Muscle of leg (tissue), 11 donors: ENCODE results near the gene GFPT2. TPM values are rescaled to one million over a fixed set of nuclear protein-coding genes. Genes with fewer than 3 reads are reported as not detected.

Experiments
- DNase-seq: peaks from one replicate; pipeline ENCODE4 v3.0.0; 2013
- H3K27ac ChIP-seq: one replicate; pipeline ENCODE4 v1.5.1; 2013; ENCODE audit warnings: mild to moderate bottlenecking, low read length, control low read depth
- H3K27me3 ChIP-seq: one replicate; pipeline ENCODE4 v1.6.1; 2013; ENCODE audit warnings: low read length; ENCODE audit not compliant: control insufficient read depth, insufficient read depth
- H3K36me3 ChIP-seq: one replicate; pipeline ENCODE4 v1.6.1; 2013; ENCODE audit warnings: low read length; ENCODE audit not compliant: control insufficient read depth, insufficient read depth
- H3K4me1 ChIP-seq: one replicate; pipeline ENCODE4 v1.6.1; 2013; ENCODE audit warnings: low read length; ENCODE audit not compliant: control insufficient read depth, insufficient read depth
- H3K4me3 ChIP-seq: one replicate; pipeline ENCODE4 v1.5.1; 2013; ENCODE audit warnings: low read length, control low read depth
- H3K9me3 ChIP-seq: replicated peaks from 2 replicates; pipeline ENCODE4 v1.6.1; 2013; ENCODE audit warnings: low read depth, low read length; ENCODE audit not compliant: control insufficient read depth
- WGBS: methylation state at CpG from one replicate; pipeline ENCODE4 v1.1.5; 2013; ENCODE audit warnings: missing lambda C conversion rate; ENCODE audit not compliant: insufficient coverage; 5-methylcytosine and 5-hydroxymethylcytosine counted together
- polyA plus RNA-seq, 8 donors: library from polyadenylated mRNA; unstranded; fragments of 120-200 nt; gene quantifications; one replicate each; pipeline versions ENCODE4 v1.2.1 to v1.2.3, GENCODE V29; 2013; ENCODE audit warnings: inconsistent platforms in 1 of 8, low replicate concordance in 1 of 8; ENCODE audit not compliant: insufficient read length in 8 of 8, insufficient read depth in 1 of 8
- total RNA-seq: library from RNA; stranded (reverse); fragments of 120-200 nt; gene quantifications from one replicate; pipeline ENCODE4 v1.2.4, GENCODE V29; 2013

Gene GFPT2
- total and polyA plus RNA-seq, 9 donors: 7.0 to 12.2 (median 10.4) TPM

DNA sequence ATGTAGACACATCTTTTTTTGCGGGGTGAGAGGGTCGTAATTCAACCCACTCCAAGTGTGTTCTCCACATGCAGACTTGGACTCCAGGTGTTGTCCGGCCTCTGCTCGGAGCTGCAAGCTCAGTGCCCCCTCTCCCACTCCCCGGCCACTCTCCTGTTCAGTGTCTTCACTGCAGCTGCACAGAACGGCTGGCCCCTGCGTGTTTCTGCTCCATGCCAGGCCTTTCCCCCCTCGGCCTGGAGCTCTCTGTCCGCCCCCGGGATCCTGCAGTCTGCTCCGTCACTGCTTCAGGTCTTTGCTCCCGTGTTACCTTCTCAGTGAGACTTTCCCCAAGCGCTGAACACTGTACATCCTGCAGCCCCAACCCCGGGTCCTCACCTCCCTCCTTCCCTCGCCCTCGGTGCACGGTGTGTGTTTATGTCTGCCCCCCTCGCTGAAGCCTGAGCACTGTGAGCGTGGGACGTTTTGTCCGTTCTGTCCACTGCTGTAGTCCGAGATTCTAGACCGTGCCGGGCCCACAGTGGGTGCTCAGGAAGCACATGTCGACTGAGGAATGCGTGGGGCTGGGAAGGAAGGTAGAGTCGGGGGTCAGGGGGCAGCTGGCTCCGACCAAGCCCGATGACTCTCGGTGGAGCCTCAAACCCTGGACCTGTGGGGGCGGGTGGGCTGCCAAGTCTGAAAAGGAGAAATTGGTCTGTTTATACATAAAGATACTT lies 26.4 kb upstream of the GFPT2 start:
- H3K4me1 ChIP-seq: peaks cover 16% of the 10 kb centered on the region
- no peak overlapping the region for H3K27ac ChIP-seq
- no peak overlapping the region for H3K4me3 ChIP-seq
- no peaks in the 10 kb centered on the region for H3K36me3 ChIP-seq
- DNase-seq: no peak
- H3K9me3 ChIP-seq: no peaks in the 10 kb centered on the region
- WGBS: 72% methylated on average over 20 of the region's 31 CpGs
- H3K27me3 ChIP-seq: peaks cover 6% of the 10 kb centered on the region

DNA sequence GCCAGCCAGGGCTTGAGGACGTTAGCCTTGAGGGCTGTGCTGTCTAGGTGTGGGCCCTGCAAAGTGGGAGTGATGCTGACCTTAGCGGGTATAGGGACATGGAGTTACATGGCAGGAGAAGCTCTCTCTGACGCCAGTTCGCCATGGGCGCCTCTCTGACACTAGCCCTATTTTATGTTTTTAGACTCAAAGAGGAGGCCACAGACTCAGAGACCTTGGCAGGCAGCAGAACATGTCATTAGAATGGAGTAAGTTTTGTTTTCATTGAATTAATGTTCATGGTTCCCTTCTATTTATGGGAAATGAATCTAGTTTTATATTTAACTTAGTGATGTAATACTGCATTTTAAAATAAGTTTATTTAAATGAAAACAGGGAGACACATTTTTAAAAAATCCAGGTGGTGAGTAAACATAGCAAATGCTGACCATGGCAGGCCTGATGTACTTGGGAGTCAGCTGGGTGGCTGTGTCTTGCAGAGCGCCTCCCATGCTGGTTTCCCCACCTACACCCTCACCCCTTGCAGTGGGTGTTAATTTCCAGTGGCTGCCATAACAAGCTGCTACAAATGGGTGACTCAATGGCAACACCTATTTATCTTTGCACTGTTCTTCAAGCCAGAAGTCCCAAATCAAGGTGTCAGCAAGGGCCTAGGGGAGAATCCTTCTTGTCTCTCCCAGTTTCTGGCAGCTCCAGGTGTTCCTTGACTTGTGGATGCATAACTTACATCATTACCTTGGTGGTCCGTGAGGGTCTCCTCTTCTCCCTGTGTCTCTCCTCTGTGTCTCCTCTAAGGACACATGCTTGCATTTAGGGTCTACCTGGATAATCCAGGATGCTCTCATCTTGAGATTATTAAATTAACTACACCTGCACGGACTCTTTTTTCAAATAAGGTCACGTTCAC lies 25.6 kb upstream of the GFPT2 start:
- Histone ChIP-seq H3K27ac (no peak overlapping the region), H3K4me3 (no peak overlapping the region), H3K36me3 (no peaks in the 10 kb centered on the region), H3K9me3 (no peaks in the 10 kb centered on the region), H3K27me3 (peaks cover 6% of the 10 kb centered on the region), H3K4me1 (peaks cover 16% of the 10 kb centered on the region)
- no peak for DNase-seq
- 77% methylated on average over 5 of the region's 9 CpGs for WGBS

DNA sequence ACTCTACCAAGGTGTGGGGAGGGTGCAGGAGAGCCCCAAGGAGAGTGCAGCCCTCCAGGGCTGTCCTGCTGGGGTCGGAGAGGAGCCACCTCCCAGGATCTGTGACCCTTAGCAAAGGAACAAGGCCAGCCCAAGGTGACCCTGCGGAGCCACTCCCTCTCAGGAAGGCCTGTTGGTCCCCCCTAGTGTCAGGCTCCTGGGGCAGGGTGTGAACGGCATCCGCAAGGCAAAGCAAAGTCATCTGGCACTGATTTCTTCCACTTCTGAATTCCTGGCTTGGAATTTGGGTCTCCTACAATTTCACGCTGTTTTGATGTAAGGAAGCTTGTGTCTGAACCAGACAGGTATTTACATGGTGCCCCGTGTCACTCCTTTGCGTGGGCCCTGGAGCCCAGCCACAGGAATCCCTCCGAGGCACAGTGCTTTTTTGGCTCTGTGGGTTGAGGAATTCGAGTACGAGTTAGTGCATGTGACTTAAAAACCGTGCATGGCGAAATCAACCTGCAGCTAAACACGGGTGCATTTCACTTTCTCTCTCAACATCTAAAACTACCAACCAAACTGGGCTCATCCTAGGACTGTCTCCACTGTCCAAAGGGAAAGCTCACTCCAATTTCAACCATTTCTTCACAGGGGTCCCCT lies 24.5 kb upstream of the GFPT2 start:
- Histone ChIP-seq H3K27me3 (peaks cover 10% of the 10 kb centered on the region), H3K4me1 (peaks cover 16% of the 10 kb centered on the region), H3K9me3 (no peaks in the 10 kb centered on the region), H3K27ac (no peak overlapping the region), H3K36me3 (no peaks in the 10 kb centered on the region), H3K4me3 (no peak overlapping the region)
- DNase-seq: no peak
- WGBS: 64% methylated on average over 6 of the region's 13 CpGs

DNA sequence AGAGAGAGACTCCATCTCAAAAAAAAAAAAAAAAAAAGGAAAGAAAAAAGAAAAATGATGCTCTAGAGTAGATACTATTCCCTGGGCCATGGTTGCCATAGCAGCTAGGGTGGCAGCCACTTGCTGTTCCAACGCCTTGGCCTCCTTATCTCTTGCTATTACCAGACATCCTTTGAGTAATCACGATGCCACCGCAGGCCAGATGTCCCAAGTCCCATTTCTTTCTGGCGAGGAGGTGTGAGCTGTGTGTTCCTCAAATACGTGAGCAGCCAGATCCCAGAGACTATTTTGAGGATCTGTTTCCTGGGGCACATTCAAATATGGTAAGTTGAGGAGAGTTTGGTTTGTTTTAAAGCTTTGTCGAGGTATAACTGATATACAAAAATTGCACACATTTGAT lies 23.4 kb upstream of the GFPT2 start:
- Histone ChIP-seq H3K27ac (no peak overlapping the region), H3K4me3 (no peak overlapping the region), H3K27me3 (peaks cover 10% of the 10 kb centered on the region), H3K4me1 (peaks cover 22% of the 10 kb centered on the region), H3K9me3 (no peaks in the 10 kb centered on the region), H3K36me3 (no peaks in the 10 kb centered on the region)
- 100% methylated on average over 1 of the region's 6 CpGs for WGBS
- DNase-seq: no peak

DNA sequence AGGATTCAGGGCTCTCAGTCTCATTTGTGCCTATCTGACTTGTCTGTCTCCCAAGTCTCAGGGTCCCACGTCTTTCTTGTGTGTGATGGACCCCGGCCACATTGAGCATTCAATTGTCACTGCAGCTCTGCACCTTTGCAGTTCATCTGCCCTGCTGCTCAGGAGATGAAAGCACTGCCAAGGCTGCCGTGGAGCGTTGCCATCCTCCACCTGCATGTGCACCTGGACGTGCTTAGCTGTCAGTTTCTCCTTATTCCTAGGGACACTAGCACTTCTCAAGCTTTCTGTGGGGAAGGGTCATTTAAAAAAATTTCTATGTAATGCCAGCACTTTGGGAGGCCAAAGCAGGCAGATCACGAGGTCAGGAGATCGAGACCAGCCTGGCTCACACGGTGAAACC lies 22.8 kb upstream of the GFPT2 start:
- H3K27me3 ChIP-seq: peaks cover 10% of the 10 kb centered on the region
- no peak overlapping the region for H3K27ac ChIP-seq
- no peak overlapping the region for H3K4me3 ChIP-seq
- DNase-seq: no peak
- no peaks in the 10 kb centered on the region for H3K36me3 ChIP-seq
- peaks cover 22% of the 10 kb centered on the region for H3K4me1 ChIP-seq
- H3K9me3 ChIP-seq: no peaks in the 10 kb centered on the region
- WGBS: 89% methylated on average over 6 of the region's 8 CpGs

DNA sequence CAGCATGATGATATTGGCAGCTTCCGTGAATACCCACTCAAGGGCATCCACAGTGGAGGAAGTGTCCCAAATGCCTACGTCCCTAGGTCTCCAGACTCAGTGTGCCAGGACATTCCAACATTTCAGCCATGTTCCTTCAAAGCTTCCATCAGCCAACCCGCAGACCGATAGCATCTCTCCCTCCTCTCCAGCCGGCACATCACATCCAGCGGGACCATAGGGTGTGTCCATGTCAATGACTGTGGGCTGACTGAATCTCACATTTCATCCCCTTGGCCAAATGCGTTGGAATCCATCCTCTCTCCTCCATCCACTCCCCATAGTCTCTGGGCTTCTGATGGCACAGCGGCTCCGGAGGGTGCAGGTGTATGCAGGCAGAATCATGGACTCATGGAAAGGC lies 22.2 kb upstream of the GFPT2 start:
- Histone ChIP-seq H3K27me3 (peaks cover 10% of the 10 kb centered on the region), H3K27ac (no peak overlapping the region), H3K4me3 (no peak overlapping the region), H3K36me3 (no peaks in the 10 kb centered on the region), H3K4me1 (peaks cover 22% of the 10 kb centered on the region), H3K9me3 (no peaks in the 10 kb centered on the region)
- no peak for DNase-seq
- WGBS: 92% methylated on average over 6 of the region's 9 CpGs

DNA sequence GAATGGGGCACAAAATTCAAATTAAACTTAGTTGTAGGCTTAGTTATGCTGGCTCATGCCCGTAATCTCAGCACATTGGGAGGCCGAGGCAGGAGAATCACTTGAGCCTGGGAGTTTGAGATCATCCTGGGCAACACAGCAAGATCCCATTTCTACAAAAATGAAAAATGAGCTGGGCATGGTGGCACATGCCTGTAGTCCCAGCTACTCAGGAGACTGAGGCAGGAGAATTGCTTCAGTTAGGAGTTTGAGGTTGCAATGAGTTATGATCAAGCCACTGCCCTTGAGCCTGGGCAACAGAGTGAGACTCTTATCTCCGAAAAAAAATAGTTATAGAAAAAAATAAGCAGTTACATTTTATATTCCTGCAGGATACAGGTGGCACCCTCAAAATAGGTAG lies 20.7 kb upstream of the GFPT2 start:
- H3K36me3 ChIP-seq: no peaks in the 10 kb centered on the region
- H3K4me1 ChIP-seq: peaks cover 24% of the 10 kb centered on the region
- DNase-seq: no peak
- no peaks in the 10 kb centered on the region for H3K9me3 ChIP-seq
- H3K27me3 ChIP-seq: peaks cover 7% of the 10 kb centered on the region
- no peak overlapping the region for H3K27ac ChIP-seq
- WGBS: 90% methylated on average over 2 of the region's 3 CpGs
- H3K4me3 ChIP-seq: no peak overlapping the region

DNA sequence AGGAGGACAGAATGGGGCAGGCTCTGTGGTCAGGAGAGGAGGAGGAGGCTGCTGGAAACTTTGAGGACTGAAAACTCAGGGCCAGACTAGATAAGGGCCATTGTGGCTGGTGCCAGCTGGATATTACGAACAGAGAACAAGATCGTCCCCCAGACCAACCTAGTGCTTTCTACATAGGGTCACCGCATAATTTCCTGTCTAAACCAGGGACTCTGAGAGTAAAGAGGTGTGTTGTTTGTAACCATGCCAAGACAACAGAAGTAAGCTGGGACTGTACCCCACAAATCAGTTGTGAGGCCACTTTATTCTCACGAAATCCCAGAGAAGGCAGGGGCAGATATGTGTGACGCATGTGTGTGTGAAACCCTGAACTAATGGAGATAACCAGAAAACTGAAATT lies 20.3 kb upstream of the GFPT2 start:
- no peak for DNase-seq
- Histone ChIP-seq H3K9me3 (no peaks in the 10 kb centered on the region), H3K4me1 (peaks cover 24% of the 10 kb centered on the region), H3K27ac (no peak overlapping the region), H3K4me3 (no peak overlapping the region), H3K36me3 (no peaks in the 10 kb centered on the region), H3K27me3 (peaks cover 7% of the 10 kb centered on the region)
- 80% methylated on average over 2 of the region's 5 CpGs for WGBS

DNA sequence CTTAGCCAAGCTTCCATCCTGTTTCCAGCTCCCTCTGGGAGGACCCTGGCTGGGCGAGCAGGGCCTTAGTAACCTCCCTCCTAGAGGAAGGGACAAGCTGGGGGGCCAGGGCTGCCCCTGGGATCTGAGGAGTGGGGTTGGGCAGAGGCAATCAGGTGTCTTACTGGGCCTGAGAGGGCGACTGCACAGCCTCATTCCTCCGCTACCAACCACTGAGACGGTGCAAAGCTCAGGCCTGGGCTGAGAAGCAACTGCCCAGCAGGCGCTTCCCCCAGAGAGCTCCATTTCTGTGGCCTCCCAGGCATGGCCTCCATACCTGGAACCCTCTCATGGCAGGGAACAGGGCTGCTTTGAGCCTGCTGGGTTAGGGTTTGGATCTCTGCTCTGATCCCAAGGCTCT lies 18.8 kb upstream of the GFPT2 start:
- WGBS: no CpG with 5 or more reads among the region's 5 CpGs
- H3K4me1 ChIP-seq: peaks cover 27% of the 10 kb centered on the region
- no peaks in the 10 kb centered on the region for H3K9me3 ChIP-seq
- peaks cover 7% of the 10 kb centered on the region for H3K27me3 ChIP-seq
- no peak overlapping the region for H3K4me3 ChIP-seq
- H3K27ac ChIP-seq: peak overlapping the region; percentile 1
- no peaks in the 10 kb centered on the region for H3K36me3 ChIP-seq
- no peak for DNase-seq
